Adrenal gland (tissue), 12 donors: ENCODE data around the gene FAF1. TPM values are rescaled to one million over a fixed set of nuclear protein-coding genes. Genes with fewer than 3 reads are reported as not detected.
"Not testable (repeated sequence)": the region's sequence is repeated elsewhere in the genome, so short reads cannot be mapped to it uniquely, and the experiment has no call there.

Experiments used
- DNase-seq, 7 donors: peaks; one replicate each; pipeline ENCODE4 v3.0.0-alpha.2; 2019 to 2020
- H3K27ac ChIP-seq, 5 donors: fragments of 200-600 bp; sonication (generic) in 4 of 5; 1 replicate in 3 of 5; 2 replicates in 2 of 5; pipeline versions ENCODE4 v1.5.1 to v1.8.0; 2016 to 2020; ENCODE audit warnings: mild to moderate bottlenecking in 1 of 5
- H3K27me3 ChIP-seq: fragments of 200-600 bp; 2 replicates; pipeline ENCODE4 v1.8.0; 2021
- H3K36me3 ChIP-seq, 2 donors: fragments of 200-600 bp; replicated peaks in 1 of 2; 1 replicate in 1 of 2; 2 replicates in 1 of 2; pipeline versions ENCODE4 v1.5.1 to v1.8.0; 2018 to 2022
- H3K4me1 ChIP-seq, 2 donors: fragments of 200-600 bp; replicated peaks in 1 of 2; 1 replicate in 1 of 2; 2 replicates in 1 of 2; pipeline versions ENCODE4 v1.5.1 to v1.8.0; 2018 to 2021
- H3K4me3 ChIP-seq, 4 donors: fragments of 200-600 bp; sonication (generic) in 3 of 4; one replicate each; pipeline ENCODE4 v1.5.1; 2016 to 2018
- H3K9me3 ChIP-seq, 3 donors: fragments of 200-600 bp; sonication (generic) in 1 of 3; replicated peaks in 1 of 3; 1 replicate in 2 of 3; 2 replicates in 1 of 3; pipeline versions ENCODE4 v1.5.1 to v1.8.0; 2016 to 2021
- POLR2A ChIP-seq, 2 donors: fragments of 450-650 bp; IDR thresholded peaks; one replicate each; pipeline ENCODE4 v1.6.1; 2017; ENCODE audit warnings: antibody characterized with exemption in 2 of 2, mild to moderate bottlenecking in 2 of 2, moderate library complexity in 1 of 2
- WGBS, 4 donors: extraction: QIAGEN DNeasy Blood & Tissue Kit in 2 of 4; methylation state at CpG; one replicate each; pipeline versions ENCODE4 v1.1.5 to v1.1.7; 2013 to 2017; 5-methylcytosine and 5-hydroxymethylcytosine counted together
- intact Hi-C, 2 donors: fragments of 100-400 bp; cut with DNase I; formaldehyde crosslinking; loops; one replicate each; pipeline versions ENCODE4 v1.14.1 to v1.15.0; 2022 to 2023
- polyA plus RNA-seq, 3 donors: library from polyadenylated mRNA; stranded (reverse); fragments of 200-250 nt in 2 of 3; fragments of 350-450 nt in 1 of 3; fragmentation: Illumina TruSeq in 1 of 3; extraction: RNeasy Lipid Tissue Mini Kit (QIAGEN cat#74804) in 1 of 3; gene quantifications; one replicate each; pipeline ENCODE4 v1.2.3, GENCODE V29; 2013 to 2014
- total RNA-seq, 9 donors: library from RNA; depleted of rRNA in 4 of 9; stranded (reverse); fragments of >200 nt in 4 of 9; fragments of 120-200 nt in 1 of 9; fragmentation: NEBNext Ultra II Directional in 1 of 9; extraction: Animal tissue kit (Norgen Biotek cat#: 25700) in 1 of 9; gene quantifications; one replicate each; pipeline versions ENCODE4 v1.1.0 to v1.2.4, GENCODE V29; 2013 to 2023
- TF ChIP-seq, protein P1 (sequence below), 6 experiments: fragments of 450-650 bp in 4 of 6; fragments of 200-600 bp in 2 of 6; sonication (generic) in 1 of 6; IDR thresholded peaks; 1 replicate in 5 of 6; 2 replicates in 1 of 6; pipeline versions ENCODE4 v1.5.1 to v1.8.0; 2016 to 2021; ENCODE audit warnings: antibody characterized with exemption in 6 of 6, mild to moderate bottlenecking in 2 of 6, moderate library complexity in 1 of 6
- donor health status: healthy with polysubstance abuse.
- donor health status: Bipolar disorder and iron deficiency.
- donor health status: DM: yes; HTN: yes; CAD: no.
- donor health status: DM: no; HTN: no; CAD: no.
- donor health status: DM: no; HTN: no; CAD: no.
- donor health status: DM: yes; HTN: yes; CAD: no.

Gene FAF1
- total and polyA plus RNA-seq, 12 donors, result 23.4 to 88.4 (median 44.5) TPM

DNA sequence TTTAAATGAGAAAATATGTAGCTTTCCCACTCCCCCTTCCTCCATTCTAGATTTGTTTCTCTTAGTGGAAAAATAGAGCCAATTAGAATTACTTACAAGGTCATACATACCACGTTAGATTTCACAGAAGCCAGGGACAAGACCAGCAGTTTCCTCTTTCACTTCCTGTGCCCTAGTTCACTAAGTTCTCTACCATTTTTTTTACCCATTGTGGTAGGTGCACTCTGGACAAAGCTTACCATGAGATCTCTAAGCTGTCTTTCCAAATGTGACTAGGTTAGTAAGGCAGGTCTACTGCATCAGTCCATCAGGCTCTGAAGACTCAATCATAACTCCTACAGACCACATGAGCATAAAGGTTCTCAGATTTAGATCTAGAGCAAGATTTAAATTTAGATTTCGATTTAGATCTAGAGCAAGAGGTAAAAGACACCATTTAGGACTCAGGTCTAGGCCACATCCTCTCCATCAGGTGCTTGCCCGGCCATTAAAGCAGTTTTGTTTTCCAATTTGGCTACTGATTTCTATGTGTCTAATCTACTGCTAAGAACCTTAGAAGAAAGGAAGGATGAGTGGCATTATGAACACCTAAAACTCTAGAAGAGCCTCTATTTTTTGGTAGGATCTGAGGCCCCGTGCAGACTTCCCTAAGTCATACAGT, 235.3 kb downstream of the FAF1 start:
- H3K27me3 ChIP-seq, result no peaks in the 10 kb centered on the region
- no peak overlapping the region for H3K4me3 ChIP-seq
- no peak overlapping the region for H3K27ac ChIP-seq
- peaks cover 0 to 9% of the 10 kb centered on the region in 2 donors for H3K4me1 ChIP-seq
- H3K36me3 ChIP-seq, result no peaks in the 10 kb centered on the region
- 73 to 76% (median 74%) methylated on average over 4 of the region's 4 CpGs for WGBS, 4 donors
- no peak for DNase-seq
- H3K9me3 ChIP-seq, result no peaks in the 10 kb centered on the region
- intact Hi-C loops, result no loop called here
- TF ChIP-seq, protein P1, sequence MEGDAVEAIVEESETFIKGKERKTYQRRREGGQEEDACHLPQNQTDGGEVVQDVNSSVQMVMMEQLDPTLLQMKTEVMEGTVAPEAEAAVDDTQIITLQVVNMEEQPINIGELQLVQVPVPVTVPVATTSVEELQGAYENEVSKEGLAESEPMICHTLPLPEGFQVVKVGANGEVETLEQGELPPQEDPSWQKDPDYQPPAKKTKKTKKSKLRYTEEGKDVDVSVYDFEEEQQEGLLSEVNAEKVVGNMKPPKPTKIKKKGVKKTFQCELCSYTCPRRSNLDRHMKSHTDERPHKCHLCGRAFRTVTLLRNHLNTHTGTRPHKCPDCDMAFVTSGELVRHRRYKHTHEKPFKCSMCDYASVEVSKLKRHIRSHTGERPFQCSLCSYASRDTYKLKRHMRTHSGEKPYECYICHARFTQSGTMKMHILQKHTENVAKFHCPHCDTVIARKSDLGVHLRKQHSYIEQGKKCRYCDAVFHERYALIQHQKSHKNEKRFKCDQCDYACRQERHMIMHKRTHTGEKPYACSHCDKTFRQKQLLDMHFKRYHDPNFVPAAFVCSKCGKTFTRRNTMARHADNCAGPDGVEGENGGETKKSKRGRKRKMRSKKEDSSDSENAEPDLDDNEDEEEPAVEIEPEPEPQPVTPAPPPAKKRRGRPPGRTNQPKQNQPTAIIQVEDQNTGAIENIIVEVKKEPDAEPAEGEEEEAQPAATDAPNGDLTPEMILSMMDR (IDR thresholded peaks at IDR 0.05), result no peak
- no peak for TF ChIP-seq POLR2A (IDR thresholded peaks at IDR 0.05)

GRCh38 chr1:50720457-50721053, 239.5 kb downstream of the FAF1 start:
- no peak for DNase-seq
- H3K27me3 ChIP-seq, result no peaks in the 10 kb centered on the region
- H3K9me3 ChIP-seq, result no peaks in the 10 kb centered on the region
- 90 to 93% (median 90%) methylated on average over 4 of the region's 4 CpGs for WGBS, 4 donors
- no peak overlapping the region for H3K4me3 ChIP-seq
- peaks cover 0 to 9% of the 10 kb centered on the region in 2 donors for H3K4me1 ChIP-seq
- H3K36me3 ChIP-seq, result no peaks in the 10 kb centered on the region
- TF ChIP-seq POLR2A (IDR thresholded peaks at IDR 0.05), result no peak
- H3K27ac ChIP-seq, result no peak overlapping the region
- intact Hi-C loops, result no loop called here

DNA sequence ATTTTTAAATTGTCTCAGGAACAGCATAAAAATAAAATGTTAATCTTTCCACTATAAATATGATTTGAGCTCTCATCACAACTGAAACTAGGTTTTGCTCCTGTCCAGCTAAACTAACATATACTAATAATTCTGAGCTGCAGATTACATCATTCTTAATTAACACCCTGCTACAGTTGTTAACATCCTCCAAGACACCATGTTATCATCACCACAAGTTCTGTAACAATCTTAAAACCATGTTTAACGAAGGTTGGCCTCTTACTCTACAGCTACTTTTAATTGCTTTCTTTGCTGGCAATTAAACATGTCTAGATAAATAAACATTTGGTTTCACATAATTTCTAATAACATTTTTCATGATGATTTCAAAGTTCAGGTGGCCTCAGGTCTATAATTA, 240.9 kb downstream of the FAF1 start:
- no peaks in the 10 kb centered on the region for H3K36me3 ChIP-seq
- no peak overlapping the region for H3K4me3 ChIP-seq
- no peak overlapping the region for H3K27ac ChIP-seq
- no peak for DNase-seq
- H3K4me1 ChIP-seq, result no peaks in the 10 kb centered on the region
- intact Hi-C loops, result no loop called here
- no peaks in the 10 kb centered on the region for H3K27me3 ChIP-seq
- TF ChIP-seq POLR2A (IDR thresholded peaks at IDR 0.05), result no peak
- TF ChIP-seq, protein P1 (IDR thresholded peaks at IDR 0.05), result no peak
- no peaks in the 10 kb centered on the region for H3K9me3 ChIP-seq
- WGBS, 4 donors, result 88 to 100% (median 97%) methylated on average over 1 of the region's 1 CpG

GRCh38 chr1:50717327-50717726, 242.7 kb downstream of the FAF1 start:
- H3K4me3 ChIP-seq, result no peak overlapping the region
- no peaks in the 10 kb centered on the region for H3K4me1 ChIP-seq
- no peak for TF ChIP-seq POLR2A (IDR thresholded peaks at IDR 0.05)
- TF ChIP-seq, protein P1 (IDR thresholded peaks at IDR 0.05), result no peak
- H3K27ac ChIP-seq, result no peak overlapping the region
- H3K9me3 ChIP-seq, result no peaks in the 10 kb centered on the region
- H3K27me3 ChIP-seq, result no peaks in the 10 kb centered on the region
- intact Hi-C loops, result no loop called here
- no peak for DNase-seq
- WGBS, 4 donors, result 94 to 100% (median 96%) methylated on average over 1 of the region's 1 CpG
- H3K36me3 ChIP-seq, result no peaks in the 10 kb centered on the region

GRCh38 chr1:50716455-50716854, 243.6 kb downstream of the FAF1 start:
- H3K36me3 ChIP-seq, H3K27ac ChIP-seq, H3K9me3 ChIP-seq, H3K4me3 ChIP-seq, H3K27me3 ChIP-seq, intact Hi-C loops, H3K4me1 ChIP-seq, DNase-seq: not testable (repeated sequence)
- WGBS, 4 donors, result 93 to 98% (median 97%) methylated on average over 6 to 7 of the region's 7 CpGs
